GM19467 (cell line): ENCODE measurements around the gene MARCO.

Source experiments
- ATAC-seq: cut with Tn5 transposase; IDR thresholded peaks from one replicate; pipeline ENCODE4 v1.9.1; 2021; ENCODE audit warnings: mild to moderate bottlenecking, moderate library complexity; ENCODE audit not compliant: unreplicated experiment

Gene MARCO

DNA sequence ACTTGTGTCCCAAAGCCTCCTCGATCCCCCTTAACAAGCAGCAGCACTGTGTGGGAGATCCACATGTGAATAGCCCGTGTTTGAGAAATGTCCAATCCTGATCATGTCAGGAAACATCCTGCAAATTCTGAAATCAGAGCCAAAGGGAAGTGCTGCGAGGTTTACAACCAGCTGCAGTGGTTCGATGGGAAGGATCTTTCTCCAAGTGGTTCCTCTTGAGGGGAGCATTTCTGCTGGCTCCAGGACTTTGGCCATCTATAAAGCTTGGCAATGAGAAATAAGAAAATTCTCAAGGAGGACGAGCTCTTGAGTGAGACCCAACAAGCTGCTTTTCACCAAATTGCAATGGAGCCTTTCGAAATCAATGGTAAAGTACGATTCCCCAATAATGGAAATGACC lies at the start of gene MARCO:
Gene MARCO (plus strand): TSS at position 164 of the 400 bp plus-strand sequence. CDS start 107 bp downstream, at position 271.
- ATAC-seq: no peak

DNA sequence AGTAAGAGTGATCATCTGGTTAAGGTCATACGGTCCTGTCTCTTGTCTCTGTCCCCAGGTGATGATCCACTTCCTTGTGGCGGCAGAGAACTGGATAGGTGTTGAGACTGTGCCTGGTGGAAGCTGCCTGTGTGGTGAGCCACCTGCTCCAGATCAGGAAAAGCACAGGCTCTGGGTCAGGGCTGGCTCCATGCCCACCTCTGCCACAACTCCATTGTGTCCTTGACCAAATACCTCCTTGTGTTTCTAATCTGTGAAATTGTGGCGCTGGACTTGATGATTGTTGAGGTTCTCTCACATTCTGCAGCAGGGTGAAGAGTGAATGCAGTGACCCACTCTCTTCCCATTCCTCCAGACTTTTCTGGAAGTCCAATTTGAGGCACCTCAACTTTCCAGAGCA lies 48.9 kb upstream of the MARCO start:
- no peak for ATAC-seq

DNA sequence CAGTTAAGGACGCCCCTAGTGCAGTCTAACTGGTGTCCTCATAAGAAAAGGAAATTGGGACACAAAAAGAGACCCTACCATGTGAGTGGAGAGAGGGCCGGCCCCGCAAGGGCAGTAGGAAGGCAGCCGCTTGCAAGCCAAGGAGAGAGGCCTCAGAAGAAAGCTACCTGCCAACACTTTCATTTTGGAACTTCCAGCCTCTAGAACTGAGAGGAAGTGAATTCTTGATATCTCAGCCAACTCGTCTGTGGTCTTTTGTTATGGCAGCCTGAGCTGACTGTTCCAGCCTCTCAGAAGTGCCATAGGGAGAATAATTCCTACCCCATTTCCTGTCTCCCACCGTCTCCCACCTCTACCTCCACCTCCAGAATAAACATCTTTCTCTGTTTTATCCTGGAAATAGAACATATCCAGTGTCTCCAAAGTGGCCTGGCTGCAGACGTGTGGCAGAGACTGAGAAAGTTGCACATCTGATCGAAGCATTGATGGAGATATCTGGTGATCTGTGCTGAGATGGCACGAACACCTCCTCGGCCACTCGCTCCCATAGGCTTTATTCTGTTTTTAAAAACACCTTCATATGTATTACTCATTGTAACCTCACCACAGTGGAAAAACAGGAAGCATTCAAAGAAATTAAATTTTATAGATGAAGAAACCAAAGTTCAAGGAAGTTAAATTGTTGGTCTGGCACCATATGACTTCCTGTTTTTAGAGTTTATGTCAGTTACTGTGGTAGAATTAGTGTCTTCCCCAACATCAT lies 39.5 kb upstream of the MARCO start:
- ATAC-seq: no peak

DNA sequence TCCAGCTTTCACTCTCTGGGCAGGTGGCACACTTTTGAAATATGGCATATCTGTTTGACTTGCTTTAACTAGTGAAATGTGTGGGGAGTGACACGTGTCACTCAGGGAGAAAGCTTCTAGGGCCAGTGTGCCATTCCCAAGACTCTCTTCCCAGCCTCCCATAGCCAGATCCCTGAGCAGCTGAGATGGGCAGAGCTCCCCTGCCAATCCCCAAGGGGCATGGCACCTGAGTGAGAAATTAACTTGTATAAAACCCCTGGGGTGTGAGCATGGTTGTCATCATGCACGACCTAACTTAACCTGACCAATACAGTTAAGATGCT lies 39.0 kb upstream of the MARCO start:
- ATAC-seq: no peak

DNA sequence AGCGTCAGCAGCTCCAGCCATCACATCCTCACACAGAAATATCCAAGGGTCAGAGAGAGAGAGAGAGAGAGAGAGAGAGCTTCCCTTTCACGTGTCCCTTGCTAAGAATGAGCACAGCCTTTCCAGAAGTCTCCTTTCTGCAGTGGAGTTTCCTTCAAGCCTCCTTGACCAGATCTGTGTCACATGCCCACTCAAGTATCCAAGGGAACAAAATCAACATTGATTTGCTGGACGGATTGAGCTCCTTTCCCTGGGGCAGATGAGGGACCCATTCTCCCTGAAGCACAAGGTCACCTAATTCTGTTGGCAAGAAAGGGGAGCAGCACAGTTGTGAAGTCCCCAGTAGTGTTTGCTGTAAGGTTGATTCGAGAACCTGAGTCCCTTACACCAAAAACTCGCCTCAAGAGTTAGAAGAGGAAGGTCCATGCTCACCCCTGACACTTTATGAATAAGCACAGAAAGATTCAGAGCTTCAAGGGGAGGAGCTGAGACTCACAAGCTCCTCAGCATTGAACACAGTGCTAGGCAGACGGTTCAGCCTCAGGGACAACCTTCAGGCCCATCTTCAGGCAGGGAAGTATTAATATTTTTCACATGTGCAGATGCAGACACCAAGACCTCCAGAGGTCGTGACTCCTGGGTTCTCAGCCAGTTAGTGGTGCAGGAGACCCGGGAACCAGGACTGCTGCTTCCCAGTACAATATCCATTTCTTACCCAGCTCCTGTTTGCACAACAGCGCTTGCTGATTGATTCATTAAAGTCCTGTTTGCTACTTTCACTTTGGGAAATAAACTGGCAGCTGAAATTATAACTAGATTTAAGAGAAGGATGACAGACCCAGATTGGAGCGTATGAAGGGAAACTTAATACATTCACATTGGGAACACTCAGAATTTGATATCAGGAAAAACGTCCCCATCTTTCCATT lies 38.2 kb upstream of the MARCO start:
- no peak for ATAC-seq

DNA sequence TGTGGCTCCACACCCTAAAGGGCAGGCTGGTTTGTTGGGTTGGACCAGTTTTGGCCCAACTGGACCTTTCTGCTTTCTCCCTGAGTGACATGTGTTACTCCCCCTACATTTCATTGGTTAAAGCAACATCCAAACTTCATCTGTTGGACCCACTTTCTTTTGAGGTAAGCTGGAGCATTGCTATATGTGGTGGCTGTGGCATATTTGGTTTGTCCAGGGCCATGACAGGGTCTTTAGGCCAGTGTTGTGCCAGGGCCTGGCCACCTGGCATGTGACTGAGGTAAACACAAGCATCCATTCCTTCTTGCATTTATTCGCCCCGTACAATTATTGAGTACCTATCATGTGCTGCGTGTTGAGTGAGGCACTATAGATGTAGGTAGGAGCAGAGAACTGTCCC lies 36.8 kb upstream of the MARCO start:
- ATAC-seq: no peak

DNA sequence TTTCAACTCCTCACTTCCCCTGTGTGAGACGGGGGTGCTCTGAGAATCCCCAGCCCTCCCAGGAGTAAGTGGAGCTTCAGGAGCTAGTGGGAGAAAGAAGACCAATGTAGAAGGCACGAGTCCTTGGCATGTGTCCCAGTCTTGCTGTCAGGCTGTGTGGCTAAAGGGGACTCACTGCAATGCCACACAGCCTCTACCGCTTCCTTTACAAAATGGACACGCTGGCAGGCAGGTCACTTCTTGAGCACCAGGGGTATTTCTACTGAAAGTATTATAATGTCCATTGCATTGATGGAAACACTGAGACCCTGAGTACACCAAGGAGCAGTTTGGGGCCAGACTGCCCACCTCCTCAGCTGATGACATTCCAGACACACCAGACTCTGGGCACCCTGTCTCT lies 35.8 kb upstream of the MARCO start:
- no peak for ATAC-seq

DNA sequence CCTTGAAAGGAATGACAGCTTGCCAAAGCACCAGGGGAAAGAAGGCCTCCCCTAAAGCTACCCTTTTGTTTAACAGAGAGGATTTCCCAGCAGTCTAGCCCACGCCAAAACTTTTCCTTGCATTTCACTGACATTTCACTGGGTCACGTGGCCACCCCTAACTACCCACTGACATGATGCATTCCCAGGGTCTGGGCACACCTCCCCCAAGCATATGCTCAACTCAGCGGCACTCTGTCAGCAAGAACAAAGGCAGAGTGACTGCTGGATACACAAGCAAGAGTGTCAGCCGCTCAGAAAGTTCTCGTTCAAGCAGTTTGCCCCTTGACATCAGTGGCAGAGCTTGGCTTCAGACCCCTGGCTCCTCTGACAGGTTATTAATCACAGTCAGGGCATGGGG lies 34.2 kb upstream of the MARCO start:
- no peak for ATAC-seq

- no peak for ATAC-seq
These were observed 32.8 kb upstream of the MARCO start for GRCh38 chr2:118909191-118909590.

DNA sequence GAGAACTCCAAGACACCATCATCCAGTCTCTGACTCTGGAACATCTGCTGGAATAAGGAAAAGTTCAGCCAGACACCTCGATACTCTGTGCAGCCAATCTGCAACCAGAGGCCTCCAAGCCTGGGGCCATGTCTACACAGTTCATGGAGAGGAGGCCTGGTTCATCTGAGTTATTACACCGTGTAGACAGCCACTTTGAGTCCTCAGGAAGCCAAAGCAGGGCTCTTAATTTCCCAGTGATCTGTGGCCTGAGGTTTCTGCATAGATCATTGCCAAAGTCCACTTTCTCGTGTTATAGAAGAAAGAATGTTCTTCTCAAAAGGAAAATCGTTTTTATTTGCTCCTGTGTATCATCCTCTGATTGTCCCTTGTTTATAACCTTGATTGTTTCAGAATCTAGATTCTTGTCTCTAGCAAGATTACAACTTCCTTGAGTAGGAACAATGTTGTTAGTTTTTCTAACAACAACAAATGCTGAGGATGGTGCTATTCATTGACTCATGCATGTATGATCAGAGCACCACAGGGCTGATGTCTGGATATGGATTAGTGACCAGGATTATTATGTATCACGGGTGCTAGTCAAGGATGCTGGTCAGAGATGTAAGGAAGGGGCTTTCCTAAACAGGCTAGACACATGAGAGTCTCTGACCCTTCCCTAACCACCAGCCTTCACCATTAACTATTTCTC lies 30.7 kb upstream of the MARCO start:
- ATAC-seq: no peak

DNA sequence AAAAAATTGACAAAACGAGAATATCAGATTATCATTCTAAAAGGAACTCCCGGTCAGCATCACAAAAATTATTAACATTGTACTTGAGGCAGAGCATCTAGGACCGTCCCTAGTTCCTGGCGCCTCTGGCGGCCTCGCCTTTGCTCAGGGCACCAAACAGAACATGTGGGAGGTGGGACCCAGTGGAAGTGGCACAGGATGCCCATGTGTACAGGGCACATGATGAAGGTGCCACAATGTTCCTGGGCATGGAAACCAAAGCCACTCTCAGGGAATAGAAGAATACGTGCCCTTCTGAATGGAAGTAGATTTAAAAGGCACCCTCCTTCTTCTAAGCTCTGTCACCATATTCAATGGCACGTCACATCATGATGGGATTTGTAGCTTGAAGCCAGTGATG lies 30.1 kb upstream of the MARCO start:
- ATAC-seq: no peak

GRCh38 chr2:118913131-118913802 lies 28.7 kb upstream of the MARCO start:
- ATAC-seq: no peak

DNA sequence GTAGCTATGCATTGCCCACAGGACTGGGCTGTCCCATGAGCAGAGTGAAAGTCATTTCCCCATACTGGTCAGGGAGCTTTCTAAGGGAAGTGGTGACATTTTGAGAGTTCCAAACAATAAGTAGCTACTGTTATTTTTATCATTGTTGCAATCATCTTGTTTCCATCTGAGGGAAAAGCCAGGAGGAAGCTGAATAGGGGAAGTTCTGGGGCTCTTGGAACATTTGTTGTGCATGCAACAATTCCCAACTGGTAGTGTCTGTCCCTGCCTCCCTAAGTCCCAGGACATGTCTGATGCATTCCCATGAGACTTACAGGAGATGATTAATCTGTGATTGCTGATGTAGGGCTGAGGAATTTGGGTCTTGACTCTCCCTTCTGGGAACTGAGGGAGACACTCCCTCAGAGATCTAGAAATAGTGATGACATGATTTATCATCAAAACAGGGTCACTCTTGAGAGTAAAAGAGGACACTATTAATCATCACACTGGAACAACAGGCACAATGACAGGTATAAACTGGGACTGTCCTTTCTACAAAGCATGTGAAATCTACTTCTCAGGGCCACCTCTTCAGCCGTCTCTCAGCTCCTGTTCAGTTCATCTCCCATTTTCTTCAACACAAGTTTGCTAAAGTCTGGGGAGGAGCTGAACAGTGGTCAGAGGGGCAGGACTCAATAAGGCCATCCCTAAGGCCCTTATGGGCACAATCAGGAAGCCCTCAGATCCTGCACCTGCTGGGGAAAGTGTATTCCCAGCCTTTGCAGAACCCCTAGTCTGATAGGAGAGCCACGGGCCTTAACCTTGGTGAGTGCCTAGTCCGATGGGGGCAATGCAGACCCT lies 28.0 kb upstream of the MARCO start:
- ATAC-seq: no peak

- no peak for ATAC-seq
These were observed 27.1 kb upstream of the MARCO start for GRCh38 chr2:118914721-118915453.

DNA sequence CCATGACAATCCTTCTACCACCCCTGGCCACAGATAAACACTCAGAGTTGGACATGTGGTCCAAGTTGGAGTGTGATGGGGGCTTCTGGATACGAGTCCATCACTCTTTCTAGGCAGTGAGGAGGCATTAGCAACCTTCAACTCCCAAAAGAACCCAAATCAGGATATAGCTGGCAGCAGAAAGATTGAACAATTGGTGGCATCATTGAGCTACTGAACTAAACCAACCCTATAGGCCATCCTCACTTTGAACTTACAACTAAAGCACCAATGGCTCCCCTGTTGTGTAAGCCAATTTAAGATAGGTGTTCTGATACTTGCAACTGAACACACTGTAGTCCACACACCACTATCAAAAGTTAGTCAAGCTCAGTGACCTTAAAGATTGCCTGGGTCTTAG lies 24.0 kb upstream of the MARCO start:
- no peak for ATAC-seq

DNA sequence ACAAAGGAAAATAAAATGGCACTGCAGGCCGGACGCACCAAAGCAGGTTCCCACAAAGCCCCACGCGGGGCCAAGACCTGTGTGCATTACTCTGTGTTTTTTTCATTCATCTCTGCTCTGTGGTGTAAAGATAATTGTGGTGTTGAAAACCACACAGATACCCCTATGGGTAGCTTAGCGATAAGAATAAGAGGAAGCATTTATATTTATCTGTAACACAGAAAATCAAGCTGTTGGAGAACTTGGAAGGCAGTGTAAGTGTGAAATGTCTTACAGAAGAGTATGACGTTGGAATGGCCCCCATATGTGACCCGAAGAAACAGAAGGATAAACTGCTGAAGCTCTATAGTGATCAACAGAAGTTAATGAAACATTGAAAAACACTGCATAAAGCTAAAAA lies 20.3 kb upstream of the MARCO start:
- ATAC-seq: no peak

GRCh38 chr2:118922254-118922653 lies 19.7 kb upstream of the MARCO start:
- no peak for ATAC-seq

DNA sequence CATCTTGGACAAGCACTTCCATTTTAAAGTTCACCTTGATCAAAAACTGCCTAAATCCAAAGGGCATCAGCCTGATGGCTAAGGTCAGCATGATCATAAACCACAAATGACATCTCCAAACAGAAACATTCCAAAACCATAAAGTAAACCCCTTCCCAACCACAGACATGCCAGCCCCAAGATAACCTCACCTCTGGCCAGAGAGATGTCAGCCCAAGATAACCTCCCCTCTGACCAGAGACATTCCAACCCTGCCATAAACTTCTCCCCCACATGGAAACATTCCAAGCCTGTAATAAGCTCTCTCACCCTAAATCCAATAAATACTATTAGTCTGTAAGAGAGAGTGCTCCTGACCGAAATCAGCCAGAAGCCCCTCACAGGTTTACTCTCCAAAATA lies 18.6 kb upstream of the MARCO start:
- ATAC-seq: no peak

DNA sequence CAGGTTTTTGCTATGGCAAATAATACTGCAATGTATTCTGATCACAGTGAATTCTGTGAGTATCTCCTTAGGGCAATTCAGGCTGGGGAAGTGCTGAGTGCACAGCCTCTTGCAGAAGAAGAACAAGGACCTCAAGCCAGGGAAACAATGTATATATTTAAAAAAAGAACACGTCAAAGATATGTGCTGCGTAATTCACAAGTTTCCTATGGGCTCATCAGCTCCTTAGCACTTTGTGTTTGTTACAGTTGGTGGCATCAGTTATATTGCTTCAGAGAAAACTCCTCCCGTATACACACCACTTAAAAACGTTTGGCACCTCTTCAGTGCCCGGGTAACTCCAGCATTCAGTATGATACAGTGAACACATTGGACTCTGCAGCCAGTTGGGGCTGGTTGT lies 16.5 kb upstream of the MARCO start:
- no peak for ATAC-seq

DNA sequence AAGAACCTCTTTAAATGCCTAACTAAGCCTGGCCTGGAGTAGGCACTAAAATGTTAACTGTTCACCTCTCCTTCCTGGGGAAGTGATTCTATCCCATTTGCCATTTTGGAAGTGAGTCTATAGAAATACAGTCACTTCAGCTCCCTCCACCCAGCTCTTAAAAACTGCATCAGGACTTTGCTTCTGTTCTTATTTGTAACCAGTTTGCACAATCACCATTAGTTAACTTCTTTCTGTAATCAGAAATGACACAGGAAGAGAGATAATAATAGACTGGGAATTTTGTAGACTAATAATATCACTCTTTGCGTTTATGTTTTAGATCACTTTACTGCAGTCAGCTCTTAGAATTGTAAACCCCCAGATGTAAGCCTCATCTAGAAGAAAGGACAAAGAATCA lies 16.0 kb upstream of the MARCO start:
- ATAC-seq: no peak
